ENCODE data around the gene MCC.

DNA sequence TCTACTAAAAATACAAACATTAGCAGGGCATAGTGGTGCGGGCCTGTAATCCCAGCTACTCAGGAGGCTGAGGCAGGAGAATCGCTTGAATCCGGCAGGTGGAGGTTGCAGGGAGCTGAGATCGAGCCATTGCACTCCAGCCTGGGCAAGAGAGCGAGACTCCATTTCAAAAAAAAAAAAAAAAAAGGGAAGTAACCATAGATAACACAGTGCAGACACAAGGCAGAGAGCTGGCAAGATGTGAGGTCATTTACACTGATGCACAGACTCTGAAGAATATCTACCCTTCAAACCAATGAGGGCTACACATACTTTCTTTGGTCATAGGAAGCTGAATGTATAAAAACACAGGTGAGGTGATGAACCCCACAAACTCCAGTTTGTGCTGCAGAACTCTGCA, 379.8 kb downstream of the MCC start:
- TF ChIP-seq EP300 (IDR thresholded peaks at IDR 0.05) = no peak
- no peak for TF ChIP-seq POLR2A (IDR thresholded peaks at IDR 0.05)
- TF ChIP-seq, protein P1, sequence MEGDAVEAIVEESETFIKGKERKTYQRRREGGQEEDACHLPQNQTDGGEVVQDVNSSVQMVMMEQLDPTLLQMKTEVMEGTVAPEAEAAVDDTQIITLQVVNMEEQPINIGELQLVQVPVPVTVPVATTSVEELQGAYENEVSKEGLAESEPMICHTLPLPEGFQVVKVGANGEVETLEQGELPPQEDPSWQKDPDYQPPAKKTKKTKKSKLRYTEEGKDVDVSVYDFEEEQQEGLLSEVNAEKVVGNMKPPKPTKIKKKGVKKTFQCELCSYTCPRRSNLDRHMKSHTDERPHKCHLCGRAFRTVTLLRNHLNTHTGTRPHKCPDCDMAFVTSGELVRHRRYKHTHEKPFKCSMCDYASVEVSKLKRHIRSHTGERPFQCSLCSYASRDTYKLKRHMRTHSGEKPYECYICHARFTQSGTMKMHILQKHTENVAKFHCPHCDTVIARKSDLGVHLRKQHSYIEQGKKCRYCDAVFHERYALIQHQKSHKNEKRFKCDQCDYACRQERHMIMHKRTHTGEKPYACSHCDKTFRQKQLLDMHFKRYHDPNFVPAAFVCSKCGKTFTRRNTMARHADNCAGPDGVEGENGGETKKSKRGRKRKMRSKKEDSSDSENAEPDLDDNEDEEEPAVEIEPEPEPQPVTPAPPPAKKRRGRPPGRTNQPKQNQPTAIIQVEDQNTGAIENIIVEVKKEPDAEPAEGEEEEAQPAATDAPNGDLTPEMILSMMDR (IDR thresholded peaks at IDR 0.05) = no peak

Measured in upper lobe of left lung (tissue), 4 donors.